ENCODE measurements around the gene CLRN3. TPM values are rescaled to one million over a fixed set of nuclear protein-coding genes. Genes with fewer than 3 reads are reported as not detected.

The CLRN3 gene
- total and polyA plus RNA-seq, 2 of the 8 experiments (the other 6 are each of a cell fraction or from before 2014, with no cell fraction given): not detected

DNA sequence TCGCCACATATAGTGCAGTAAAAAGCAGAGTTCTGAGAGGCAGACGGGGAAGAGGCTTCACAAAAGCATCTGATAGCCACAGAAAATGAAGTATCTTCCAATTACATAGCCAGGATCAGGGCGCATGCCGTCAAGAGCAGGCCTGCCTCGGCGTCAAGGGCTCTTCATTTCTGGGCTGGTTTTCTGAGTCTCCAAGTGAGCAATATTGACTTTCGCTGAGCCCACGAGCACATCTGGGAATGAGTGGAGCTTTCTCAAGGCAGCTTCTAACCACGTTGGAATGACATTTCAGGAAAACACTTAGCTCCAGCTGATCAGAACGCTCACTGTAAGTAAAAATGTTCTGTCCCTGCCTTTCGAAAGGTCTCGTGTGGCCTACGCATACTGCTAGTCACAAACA is 51.9 kb downstream of the CLRN3 start (continued):
- no peak for TF ChIP-seq NANOG (IDR thresholded peaks at IDR 0.05; ENCODE audit: insufficient read depth, low read depth, low read length, poor library complexity, severe bottlenecking)
- no peak for TF ChIP-seq EZH2 (IDR thresholded peaks at IDR 0.05; ENCODE audit: low read depth, low read length, severe bottlenecking)
- TF ChIP-seq KDM1A (IDR thresholded peaks at IDR 0.05; ENCODE audit: borderline replicate concordance, low read length): no peak
- TF ChIP-seq EGR1 (IDR thresholded peaks at IDR 0.05; ENCODE audit: borderline replicate concordance, low read depth, low read length): no peak
- TF ChIP-seq CBX5 (IDR thresholded peaks at IDR 0.05; ENCODE audit: low read depth, low read length): no peak
- no peak for TF ChIP-seq BACH1 (IDR thresholded peaks at IDR 0.05; ENCODE audit: low read length)
- TF ChIP-seq HDAC2 (IDR thresholded peaks at IDR 0.05; ENCODE audit: borderline replicate concordance in 1 of 2, low read depth in 2 of 2, low read length in 2 of 2): no peak
- TF ChIP-seq YY1 (IDR thresholded peaks at IDR 0.05; ENCODE audit: low read depth, low read length): no peak
- TF ChIP-seq GTF2F1 (IDR thresholded peaks at IDR 0.05; ENCODE audit: borderline replicate concordance, low read depth, low read length): no peak

Measured in H1 (cell line).